ENCODE data around the gene GALNT9.
"Not testable (repeated sequence)": the region's sequence is repeated elsewhere in the genome, so short reads cannot be mapped to it uniquely, and the experiment has no call there.

The GALNT9 gene

DNA sequence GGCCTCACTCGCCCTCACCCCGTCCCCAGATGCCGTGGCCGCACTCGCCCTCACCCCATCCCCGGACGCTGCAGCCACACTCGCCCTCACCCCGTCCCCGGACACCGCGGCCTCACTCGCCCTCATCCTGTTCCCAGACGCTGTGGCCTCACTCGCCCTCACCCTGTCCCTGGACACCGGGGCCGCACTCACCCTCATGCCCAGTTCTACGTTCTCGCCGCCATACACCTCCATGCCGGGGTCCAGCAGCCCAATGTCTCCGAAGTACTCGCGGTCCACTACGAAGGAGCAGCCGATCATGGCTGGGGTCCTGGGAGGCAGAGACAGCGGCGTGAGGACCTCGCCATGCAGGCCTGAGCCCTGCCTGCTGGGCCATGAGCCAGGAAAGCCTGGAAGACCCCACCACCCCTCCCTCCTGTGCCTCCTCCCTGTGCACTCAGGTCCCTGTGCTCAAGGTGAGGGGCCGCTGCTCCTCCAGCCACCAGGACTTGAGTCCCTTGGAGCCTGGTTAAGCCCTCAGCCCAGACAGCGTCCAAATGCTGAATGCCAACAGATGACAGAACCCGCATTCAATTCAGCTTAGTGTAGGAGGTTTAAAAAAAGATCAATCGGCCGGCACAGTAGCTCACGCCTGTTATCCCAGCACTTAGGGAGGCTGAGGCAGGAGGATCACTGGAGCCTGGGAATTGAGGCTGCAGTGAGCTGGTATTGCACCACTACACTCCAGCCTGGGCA is 81.5 kb downstream of the GALNT9 start:
- no peak for FAIRE-seq

- no peak for FAIRE-seq
These were observed 82.2 kb downstream of the GALNT9 start for GRCh38 chr12:132246997-132247717.

- no peak for FAIRE-seq
These were observed 83.8 kb downstream of the GALNT9 start for GRCh38 chr12:132245521-132246101.

- FAIRE-seq, result no peak
These were observed 84.6 kb downstream of the GALNT9 start for GRCh38 chr12:132244724-132245295.

DNA sequence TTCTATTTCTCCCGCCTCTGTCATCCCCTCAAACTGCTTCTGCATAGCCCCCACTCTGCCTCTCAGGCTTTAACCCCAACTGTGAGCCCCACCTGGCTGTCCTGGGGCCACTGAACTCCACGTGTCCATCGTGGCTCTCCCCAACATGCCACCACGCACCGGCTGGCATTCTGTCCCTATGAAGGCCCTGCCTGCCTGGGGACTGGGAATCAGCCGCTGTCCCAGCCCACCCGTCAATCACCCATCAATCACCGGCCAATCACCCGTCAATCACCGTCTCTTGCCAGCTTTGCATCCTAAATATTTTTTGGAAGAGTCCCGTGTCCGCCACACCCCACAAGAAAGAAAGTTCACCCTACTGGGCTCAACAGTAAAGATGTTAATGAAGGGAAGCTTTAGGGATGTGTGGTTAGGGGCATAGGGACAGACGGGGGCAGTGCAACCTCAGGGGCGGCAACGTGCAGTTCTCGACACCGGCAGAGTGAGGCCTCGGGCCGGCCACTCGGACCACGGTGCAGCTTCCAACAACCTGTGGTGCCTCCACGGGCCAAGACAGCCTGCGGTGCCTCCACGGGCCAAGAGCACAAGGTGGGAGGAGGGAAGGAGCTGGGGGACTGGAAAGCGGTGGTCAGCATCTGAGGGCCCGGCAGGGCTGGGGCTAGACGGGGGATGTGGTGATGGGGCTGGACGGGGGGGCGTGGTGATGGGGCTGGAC is 85.6 kb downstream of the GALNT9 start:
- no peak for FAIRE-seq

- not testable (repeated sequence) for FAIRE-seq
These were observed 86.2 kb downstream of the GALNT9 start for GRCh38 chr12:132243171-132243570.

DNA sequence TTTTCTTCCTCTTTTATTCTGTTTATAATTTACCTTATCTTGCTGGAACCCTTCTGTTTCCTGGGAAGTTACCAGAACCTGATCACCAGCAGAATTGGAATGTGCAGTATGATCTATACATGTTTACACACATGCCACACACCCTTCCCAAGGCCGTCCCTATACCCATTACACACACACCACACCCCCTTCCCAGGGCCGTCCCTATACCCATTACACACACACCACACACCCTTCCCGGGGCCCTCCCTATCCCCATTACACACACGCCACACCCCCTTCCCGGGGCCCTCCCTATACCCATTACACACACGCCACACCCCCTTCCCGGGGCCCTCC is 88.8 kb downstream of the GALNT9 start:
- FAIRE-seq, result not testable (repeated sequence)

DNA sequence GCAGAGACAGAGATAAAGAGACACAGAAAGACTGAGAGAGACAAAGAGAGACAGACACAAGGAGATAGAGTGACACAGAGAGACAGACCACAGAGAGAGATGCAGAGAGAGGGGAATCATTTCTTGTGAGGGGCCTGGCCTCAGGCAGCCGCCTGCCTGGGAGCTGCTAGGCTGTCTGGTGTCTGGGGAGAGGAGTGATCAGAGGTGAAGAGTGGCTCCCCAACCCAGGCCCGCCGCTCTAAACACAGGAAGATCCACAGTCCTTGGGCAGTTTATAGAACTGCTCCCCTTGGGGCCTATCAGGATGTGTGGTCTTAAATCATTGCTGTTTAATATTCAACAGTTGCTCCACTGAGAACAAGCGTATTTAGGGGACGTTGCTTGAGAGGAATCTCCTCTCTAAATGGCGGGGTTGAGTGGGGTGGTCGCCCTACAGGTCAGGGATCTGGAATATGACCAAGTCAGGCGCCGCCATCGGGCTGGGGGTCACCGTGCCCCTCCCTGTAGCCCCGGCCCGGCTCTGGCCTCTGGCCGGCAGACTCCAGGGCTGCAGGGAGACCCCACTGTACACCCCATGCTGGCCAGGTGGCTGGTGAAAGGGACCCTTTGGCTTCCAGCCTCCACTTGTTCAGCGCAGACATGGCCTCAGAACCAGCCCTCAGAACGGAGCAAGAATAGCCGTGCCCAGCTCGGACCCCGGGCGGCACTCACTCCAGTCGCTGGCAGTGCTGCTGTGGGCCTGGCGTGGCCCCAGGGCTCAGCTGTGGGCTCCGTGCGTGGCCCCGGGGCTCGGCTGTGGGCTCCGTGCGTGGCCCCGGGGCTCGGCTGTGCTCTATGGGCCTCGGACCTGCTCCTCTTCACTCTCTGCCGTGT is 89.4 kb downstream of the GALNT9 start:
- FAIRE-seq, result no peak

GRCh38 chr12:132239392-132239791 is 90.0 kb downstream of the GALNT9 start:
- FAIRE-seq, result no peak

- no peak for FAIRE-seq
These were observed 90.5 kb downstream of the GALNT9 start for GRCh38 chr12:132238884-132239283.

- FAIRE-seq, result no peak
These were observed 90.9 kb downstream of the GALNT9 start for GRCh38 chr12:132238488-132238854.

GRCh38 chr12:132237772-132238487 is 91.5 kb downstream of the GALNT9 start:
- no peak for FAIRE-seq

- no peak for FAIRE-seq
These were observed 92.2 kb downstream of the GALNT9 start for GRCh38 chr12:132236930-132237771.

DNA sequence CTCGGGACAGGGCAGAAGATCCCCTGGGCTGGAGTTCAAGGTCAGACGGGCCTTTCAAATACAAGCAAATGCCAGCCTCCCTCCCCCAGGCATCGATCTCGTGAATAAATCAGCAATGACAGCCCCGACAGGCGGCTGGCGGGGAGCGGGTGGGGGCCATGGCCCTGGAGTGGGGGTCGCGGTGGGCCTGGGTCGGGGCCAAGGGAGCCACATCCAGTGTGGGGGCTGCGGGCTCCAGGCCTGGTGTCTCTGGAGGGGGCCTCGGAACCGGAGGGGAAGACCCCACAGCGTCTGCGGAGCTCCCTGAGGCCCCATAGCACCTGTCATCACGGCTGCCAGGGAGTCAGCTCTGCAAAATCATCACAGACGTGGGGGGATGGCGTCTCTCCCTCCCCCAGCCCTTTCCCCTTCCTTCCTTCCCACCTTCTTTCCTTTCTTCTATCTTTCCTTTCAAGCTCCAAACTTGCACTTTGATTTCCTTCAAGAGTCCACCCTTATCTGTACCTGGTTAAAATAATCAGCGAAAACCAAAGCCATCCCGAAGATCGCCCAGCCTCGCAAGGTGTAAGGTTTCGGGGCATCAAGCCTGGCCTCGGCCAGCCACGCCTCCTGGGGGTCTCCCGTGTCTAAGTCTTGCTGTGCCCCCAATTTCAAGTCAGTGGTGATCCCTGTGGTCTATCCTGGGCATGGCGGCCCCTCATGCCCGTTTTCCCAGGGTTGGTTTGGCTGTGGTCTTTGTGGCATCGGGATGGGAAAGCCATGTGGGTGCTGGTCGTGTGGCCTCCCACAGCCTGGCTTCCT is 93.1 kb downstream of the GALNT9 start:
- FAIRE-seq, result no peak

- FAIRE-seq, result no peak
These were observed 94.1 kb downstream of the GALNT9 start for GRCh38 chr12:132235116-132235820.

- no peak for FAIRE-seq
These were observed 99.0 kb downstream of the GALNT9 start for GRCh38 chr12:132230381-132230780.

DNA sequence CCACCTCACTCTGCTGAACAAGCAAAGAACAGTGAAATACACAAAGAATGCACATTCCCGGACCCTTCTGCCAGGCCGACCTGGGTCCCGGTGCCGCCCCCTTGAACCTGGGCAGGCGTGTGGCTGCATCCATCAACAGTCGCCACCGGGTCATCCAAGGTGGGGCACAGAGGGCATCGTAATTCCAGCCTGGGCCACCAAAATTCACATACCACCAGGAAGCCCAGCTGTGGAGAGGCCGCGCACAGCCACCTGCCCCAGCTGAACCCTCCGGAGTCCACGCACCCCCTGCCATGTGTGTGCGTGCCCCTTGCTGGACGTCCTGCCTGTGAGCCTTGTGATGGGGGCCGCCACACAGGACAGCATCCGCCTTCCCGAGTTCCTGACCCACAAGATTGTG is 99.5 kb downstream of the GALNT9 start:
- no peak for FAIRE-seq

GRCh38 chr12:132229193-132229760 is 100.1 kb downstream of the GALNT9 start:
- FAIRE-seq, result no peak
